GM23338 (cell line): ENCODE data around the gene STARD3.

Experiments used
- CREB1 ChIP-seq: fragments of 250-450 bp; sonication (Bioruptor Pico); IDR thresholded peaks from 2 replicates; pipeline ENCODE4 v1.5.0; 2020; ENCODE audit warnings: low read depth, mild to moderate bottlenecking, moderate library complexity
- EZH2 ChIP-seq: fragments of 200-600 bp; sonication (generic); IDR thresholded peaks from one replicate; pipeline ENCODE4 v1.8.0; 2017; ENCODE audit warnings: antibody characterized with exemption, mild to moderate bottlenecking, low read depth; ENCODE audit not compliant: unreplicated experiment
- EZH2phosphoT487 ChIP-seq: fragments of 200-600 bp; sonication (generic); IDR thresholded peaks from one replicate; pipeline ENCODE4 v1.8.1; 2018; ENCODE audit warnings: antibody characterized with exemption; ENCODE audit not compliant: unreplicated experiment
- NANOG ChIP-seq: IDR thresholded peaks from 2 replicates; pipeline ENCODE4 v1.6.1; 2016; ENCODE audit warnings: antibody characterized with exemption, borderline replicate concordance
- POLR2AphosphoS5 ChIP-seq: IDR thresholded peaks from 2 replicates; pipeline ENCODE4 v1.6.1; 2016; ENCODE audit warnings: antibody characterized with exemption, low read depth
- REST ChIP-seq: IDR thresholded peaks from one replicate; pipeline ENCODE4 v1.6.1; 2018; ENCODE audit warnings: antibody characterized with exemption; ENCODE audit not compliant: unreplicated experiment
- STAT1 ChIP-seq: IDR thresholded peaks from one replicate; pipeline ENCODE4 v1.6.1; 2016; ENCODE audit warnings: antibody characterized with exemption; ENCODE audit not compliant: unreplicated experiment
- ZNF114 ChIP-seq: fragments of 250-450 bp; sonication (Bioruptor Pico); IDR thresholded peaks from 2 replicates; pipeline ENCODE4 v1.5.0; 2020; ENCODE audit warnings: mild to moderate bottlenecking, moderate library complexity
- ZNF462 ChIP-seq: fragments of 250-450 bp; sonication (Bioruptor Pico); IDR thresholded peaks from 2 replicates; pipeline ENCODE4 v1.5.0; 2020; ENCODE audit warnings: mild to moderate bottlenecking, moderate library complexity
- TF ChIP-seq, protein P1 (sequence below), 2 experiments: fragments of 200-600 bp in 1 of 2; sonication (generic) in 1 of 2; conservative IDR thresholded peaks; 2 replicates each; pipeline versions ENCODE4 v1.5.1 to v1.6.1; 2016 to 2017; ENCODE audit warnings: antibody characterized with exemption in 2 of 2, low read depth in 2 of 2, mild to moderate bottlenecking in 2 of 2, moderate library complexity in 1 of 2
- TF ChIP-seq, protein P2 (sequence below): IDR thresholded peaks from 2 replicates; pipeline ENCODE4 v1.6.1; 2016; ENCODE audit warnings: antibody characterized with exemption

- TF ChIP-seq, protein P1, sequence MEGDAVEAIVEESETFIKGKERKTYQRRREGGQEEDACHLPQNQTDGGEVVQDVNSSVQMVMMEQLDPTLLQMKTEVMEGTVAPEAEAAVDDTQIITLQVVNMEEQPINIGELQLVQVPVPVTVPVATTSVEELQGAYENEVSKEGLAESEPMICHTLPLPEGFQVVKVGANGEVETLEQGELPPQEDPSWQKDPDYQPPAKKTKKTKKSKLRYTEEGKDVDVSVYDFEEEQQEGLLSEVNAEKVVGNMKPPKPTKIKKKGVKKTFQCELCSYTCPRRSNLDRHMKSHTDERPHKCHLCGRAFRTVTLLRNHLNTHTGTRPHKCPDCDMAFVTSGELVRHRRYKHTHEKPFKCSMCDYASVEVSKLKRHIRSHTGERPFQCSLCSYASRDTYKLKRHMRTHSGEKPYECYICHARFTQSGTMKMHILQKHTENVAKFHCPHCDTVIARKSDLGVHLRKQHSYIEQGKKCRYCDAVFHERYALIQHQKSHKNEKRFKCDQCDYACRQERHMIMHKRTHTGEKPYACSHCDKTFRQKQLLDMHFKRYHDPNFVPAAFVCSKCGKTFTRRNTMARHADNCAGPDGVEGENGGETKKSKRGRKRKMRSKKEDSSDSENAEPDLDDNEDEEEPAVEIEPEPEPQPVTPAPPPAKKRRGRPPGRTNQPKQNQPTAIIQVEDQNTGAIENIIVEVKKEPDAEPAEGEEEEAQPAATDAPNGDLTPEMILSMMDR (conservative IDR thresholded peaks at IDR 0.05; ENCODE audit: low read depth in 2 of 2) = no peak
- TF ChIP-seq NANOG (no peak), EZH2 (no peak), STAT1 (no peak), REST (no peak), POLR2AphosphoS5 (no peak), CREB1 (CRISPR knock-in tag) (no peak), EZH2phosphoT487 (no peak), ZNF114 (CRISPR knock-in tag) (no peak), ZNF462 (CRISPR knock-in tag) (no peak)
- TF ChIP-seq, protein P2, sequence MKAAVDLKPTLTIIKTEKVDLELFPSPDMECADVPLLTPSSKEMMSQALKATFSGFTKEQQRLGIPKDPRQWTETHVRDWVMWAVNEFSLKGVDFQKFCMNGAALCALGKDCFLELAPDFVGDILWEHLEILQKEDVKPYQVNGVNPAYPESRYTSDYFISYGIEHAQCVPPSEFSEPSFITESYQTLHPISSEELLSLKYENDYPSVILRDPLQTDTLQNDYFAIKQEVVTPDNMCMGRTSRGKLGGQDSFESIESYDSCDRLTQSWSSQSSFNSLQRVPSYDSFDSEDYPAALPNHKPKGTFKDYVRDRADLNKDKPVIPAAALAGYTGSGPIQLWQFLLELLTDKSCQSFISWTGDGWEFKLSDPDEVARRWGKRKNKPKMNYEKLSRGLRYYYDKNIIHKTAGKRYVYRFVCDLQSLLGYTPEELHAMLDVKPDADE = no peak
Measured at GRCh38 chr17:39701784-39702422, 65.0 kb downstream of the STARD3 start.
